GM12874 (cell line): Measurements from ENCODE around the gene MAEA.

Source experiments
- CTCF ChIP-seq: IDR thresholded peaks from 2 replicates; pipeline ENCODE4 v1.5.1; 2011; ENCODE audit warnings: low read depth, mild to moderate bottlenecking, control low read depth, low read length, moderate library complexity; ENCODE audit not compliant: insufficient read depth

MAEA gene

DNA sequence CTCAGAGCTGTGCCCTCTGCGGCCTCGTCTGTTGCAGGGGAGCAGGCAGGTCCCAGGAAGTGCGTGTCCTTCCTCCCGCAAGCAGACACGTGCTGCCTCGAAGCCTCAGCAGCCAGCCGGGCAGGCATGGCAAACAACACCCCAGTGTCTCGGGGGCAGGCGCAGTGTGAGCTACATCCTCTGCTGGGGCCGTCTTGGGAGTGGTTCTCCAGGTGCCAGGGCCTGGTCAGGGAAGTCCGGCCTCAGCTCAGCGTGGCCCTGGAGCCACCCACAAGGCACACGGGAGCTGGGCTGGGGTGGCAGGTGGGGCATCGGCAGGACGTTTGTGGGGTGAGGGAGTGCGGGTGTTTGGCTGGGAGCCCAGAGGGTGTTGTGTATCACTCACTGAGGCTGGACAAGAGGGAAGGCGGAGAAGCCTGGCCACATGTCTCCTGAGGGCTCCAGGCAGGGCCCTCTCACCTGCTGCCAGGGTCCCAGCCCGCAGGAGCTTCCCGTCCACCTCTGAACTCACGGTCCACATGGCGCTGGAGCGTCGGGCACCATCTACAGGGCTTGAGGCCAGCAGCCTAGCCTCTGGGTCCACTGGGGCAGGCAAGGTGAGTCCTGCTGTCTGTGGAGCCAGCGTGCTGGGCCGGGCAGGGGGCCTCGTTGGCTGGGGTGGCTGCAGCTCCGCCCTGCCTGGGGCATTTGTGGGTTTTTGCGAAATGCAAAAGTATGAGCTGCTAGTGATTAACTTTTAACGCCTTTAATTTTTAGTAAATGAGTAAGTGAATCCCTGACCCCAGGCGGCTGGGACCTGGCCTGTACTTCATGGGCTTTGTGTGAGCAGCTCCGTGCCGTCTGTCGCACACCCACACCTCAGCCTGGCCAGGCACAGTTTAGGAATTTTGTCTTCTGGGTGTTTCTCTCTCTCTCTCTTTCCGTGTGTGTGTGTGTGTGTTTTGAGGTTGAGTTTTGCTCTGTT is 40.0 kb downstream of the MAEA start:
- no peak for TF ChIP-seq CTCF

- TF ChIP-seq CTCF: no peak
Measured at GRCh38 chr4:1330761-1331590, 41.3 kb downstream of the MAEA start.

- no peak for TF ChIP-seq CTCF
Measured at GRCh38 chr4:1331591-1332353, 42.1 kb downstream of the MAEA start.

- TF ChIP-seq CTCF: no peak
Measured at GRCh38 chr4:1332686-1333085, 43.0 kb downstream of the MAEA start.

GRCh38 chr4:1333256-1333655 is 43.6 kb downstream of the MAEA start:
- TF ChIP-seq CTCF: no peak

DNA sequence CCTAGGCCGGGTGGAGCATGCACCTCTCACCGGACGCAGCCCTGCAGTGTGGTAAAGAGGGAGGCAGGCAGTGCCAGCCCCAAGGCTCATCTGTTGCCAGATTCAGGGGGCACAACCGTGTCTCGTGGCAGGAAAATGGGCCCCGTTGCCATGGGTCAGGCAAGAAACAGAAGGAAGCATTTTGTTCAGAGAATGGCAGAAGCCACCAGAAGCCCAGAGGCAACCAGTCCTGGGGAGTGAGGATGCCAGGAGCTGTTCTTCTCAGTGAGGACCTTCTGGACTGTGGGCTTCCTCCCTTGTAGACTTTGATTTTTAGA is 44.8 kb downstream of the MAEA start:
- no peak for TF ChIP-seq CTCF

- TF ChIP-seq CTCF: no peak
Measured at GRCh38 chr4:1336088-1336491, 46.4 kb downstream of the MAEA start.
